Ovary (tissue), 3 donors: ENCODE results near the gene NRIP1.

Experiments
- EP300 ChIP-seq: sonication (generic); formaldehyde crosslinking; IDR thresholded peaks from one replicate; pipeline ENCODE4 v1.6.1; 2017; ENCODE audit warnings: antibody characterized with exemption
- POLR2A ChIP-seq: fragments of 450-650 bp; IDR thresholded peaks from one replicate; pipeline ENCODE4 v1.6.1; 2017; ENCODE audit warnings: antibody characterized with exemption, mild to moderate bottlenecking, moderate library complexity
- TF ChIP-seq, protein P1 (sequence below), 3 donors: fragments of 450-650 bp in 2 of 3; fragments of 200-600 bp in 1 of 3; IDR thresholded peaks; one replicate each; pipeline versions ENCODE4 v1.5.1 to v1.8.0; 2016 to 2022; ENCODE audit warnings: antibody characterized with exemption in 3 of 3, mild to moderate bottlenecking in 1 of 3
- donor health status: DM: no; HTN: no; CAD: no.

DNA sequence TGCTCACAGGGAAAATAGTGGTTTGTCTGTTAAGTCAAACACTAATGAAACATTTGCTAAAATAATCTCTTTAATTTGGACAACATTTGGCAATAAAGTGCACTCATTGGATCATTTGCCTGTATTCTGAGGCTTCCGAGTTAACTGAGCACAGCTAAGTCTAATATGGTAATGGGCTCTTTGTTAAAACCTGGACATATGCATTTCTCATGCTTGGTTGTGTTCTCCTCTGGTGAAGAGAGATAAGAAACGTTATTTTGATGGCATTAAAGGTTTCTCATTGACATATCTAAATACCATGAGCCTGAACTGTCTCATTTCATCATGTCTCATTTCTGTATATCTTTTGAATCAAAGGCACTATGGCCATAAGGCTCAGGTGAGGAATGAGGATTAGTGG, 13.4 kb upstream of the NRIP1 start:
- TF ChIP-seq, protein P1, sequence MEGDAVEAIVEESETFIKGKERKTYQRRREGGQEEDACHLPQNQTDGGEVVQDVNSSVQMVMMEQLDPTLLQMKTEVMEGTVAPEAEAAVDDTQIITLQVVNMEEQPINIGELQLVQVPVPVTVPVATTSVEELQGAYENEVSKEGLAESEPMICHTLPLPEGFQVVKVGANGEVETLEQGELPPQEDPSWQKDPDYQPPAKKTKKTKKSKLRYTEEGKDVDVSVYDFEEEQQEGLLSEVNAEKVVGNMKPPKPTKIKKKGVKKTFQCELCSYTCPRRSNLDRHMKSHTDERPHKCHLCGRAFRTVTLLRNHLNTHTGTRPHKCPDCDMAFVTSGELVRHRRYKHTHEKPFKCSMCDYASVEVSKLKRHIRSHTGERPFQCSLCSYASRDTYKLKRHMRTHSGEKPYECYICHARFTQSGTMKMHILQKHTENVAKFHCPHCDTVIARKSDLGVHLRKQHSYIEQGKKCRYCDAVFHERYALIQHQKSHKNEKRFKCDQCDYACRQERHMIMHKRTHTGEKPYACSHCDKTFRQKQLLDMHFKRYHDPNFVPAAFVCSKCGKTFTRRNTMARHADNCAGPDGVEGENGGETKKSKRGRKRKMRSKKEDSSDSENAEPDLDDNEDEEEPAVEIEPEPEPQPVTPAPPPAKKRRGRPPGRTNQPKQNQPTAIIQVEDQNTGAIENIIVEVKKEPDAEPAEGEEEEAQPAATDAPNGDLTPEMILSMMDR (IDR thresholded peaks at IDR 0.05), result no peak
- TF ChIP-seq POLR2A (no peak), EP300 (no peak)
